GM12878 (cell line): ENCODE data around the gene ACADL.

Experiments
- BHLHE40 ChIP-seq, 2 experiments: fragments of 450-650 bp in 1 of 2; IDR thresholded peaks; 2 replicates each; pipeline ENCODE4 v1.6.1; 2011 to 2017; ENCODE audit warnings: low read depth in 2 of 2, borderline replicate concordance in 1 of 2, improper control_type of control experiment in 1 of 2, low read length in 1 of 2, mild to moderate bottlenecking in 1 of 2
- EGR1 ChIP-seq, 2 experiments: IDR thresholded peaks; 1 replicate in 1 of 2; 2 replicates in 1 of 2; pipeline ENCODE4 v1.6.1; 2011 to 2012; ENCODE audit warnings: low read depth in 2 of 2, low read length in 2 of 2, borderline replicate concordance in 1 of 2, mild to moderate bottlenecking in 1 of 2, moderate library complexity in 1 of 2
- HDAC2 ChIP-seq: fragments of 200-600 bp; sonication (generic); IDR thresholded peaks from 2 replicates; pipeline ENCODE4 v1.6.1; 2017
- HDAC6 ChIP-seq: fragments of 200-600 bp; sonication (generic); IDR thresholded peaks from one replicate; pipeline ENCODE4 v1.8.0; 2017; ENCODE audit warnings: antibody characterized with exemption; ENCODE audit not compliant: unreplicated experiment
- POLR2A ChIP-seq: IDR thresholded peaks from 2 replicates; pipeline ENCODE4 v1.6.1; 2011; ENCODE audit warnings: low read depth, mild to moderate bottlenecking, low read length
- TCF12 ChIP-seq: IDR thresholded peaks from 2 replicates; pipeline ENCODE4 v1.6.1; 2011; ENCODE audit warnings: low read depth, mild to moderate bottlenecking, low read length
- TF ChIP-seq, protein P1 (sequence below), 3 experiments: IDR thresholded peaks in 2 of 3; conservative IDR thresholded peaks in 1 of 3; 2 replicates each; pipeline ENCODE4 v1.5.1; 2011; ENCODE audit warnings: low read depth in 3 of 3, low read length in 3 of 3, mild to moderate bottlenecking in 3 of 3, control low read depth in 2 of 3, moderate library complexity in 2 of 3, inconsistent platforms in 1 of 3, mixed read lengths in 1 of 3; ENCODE audit not compliant: control insufficient read depth in 2 of 3, insufficient read depth in 1 of 3; ENCODE audit errors: extremely low read depth in 1 of 3
- TF ChIP-seq, protein P2 (sequence below): IDR thresholded peaks from 2 replicates; pipeline ENCODE4 v1.6.1; 2012; ENCODE audit warnings: low read depth, low read length, improper control_type of control experiment

DNA sequence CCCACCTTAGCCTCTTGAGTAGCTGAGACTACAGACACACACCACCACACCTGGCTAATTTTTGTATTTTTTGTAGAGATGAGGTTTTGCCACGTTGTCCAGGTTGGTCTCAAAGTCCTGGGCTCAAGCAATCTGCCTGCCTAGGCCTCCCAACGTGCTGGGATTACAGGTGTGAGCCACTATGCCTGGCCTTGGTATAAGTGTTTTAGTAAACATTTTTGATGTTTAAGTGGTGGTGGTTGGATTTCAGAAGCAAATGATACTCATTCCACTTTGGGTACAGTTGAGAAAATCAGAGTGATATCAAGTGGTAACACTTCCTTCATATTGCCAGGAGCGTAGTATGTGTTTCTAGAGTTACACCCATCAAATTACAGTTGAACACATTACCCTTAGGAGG, 25.4 kb downstream of the ACADL start:
- TF ChIP-seq, protein P1, sequence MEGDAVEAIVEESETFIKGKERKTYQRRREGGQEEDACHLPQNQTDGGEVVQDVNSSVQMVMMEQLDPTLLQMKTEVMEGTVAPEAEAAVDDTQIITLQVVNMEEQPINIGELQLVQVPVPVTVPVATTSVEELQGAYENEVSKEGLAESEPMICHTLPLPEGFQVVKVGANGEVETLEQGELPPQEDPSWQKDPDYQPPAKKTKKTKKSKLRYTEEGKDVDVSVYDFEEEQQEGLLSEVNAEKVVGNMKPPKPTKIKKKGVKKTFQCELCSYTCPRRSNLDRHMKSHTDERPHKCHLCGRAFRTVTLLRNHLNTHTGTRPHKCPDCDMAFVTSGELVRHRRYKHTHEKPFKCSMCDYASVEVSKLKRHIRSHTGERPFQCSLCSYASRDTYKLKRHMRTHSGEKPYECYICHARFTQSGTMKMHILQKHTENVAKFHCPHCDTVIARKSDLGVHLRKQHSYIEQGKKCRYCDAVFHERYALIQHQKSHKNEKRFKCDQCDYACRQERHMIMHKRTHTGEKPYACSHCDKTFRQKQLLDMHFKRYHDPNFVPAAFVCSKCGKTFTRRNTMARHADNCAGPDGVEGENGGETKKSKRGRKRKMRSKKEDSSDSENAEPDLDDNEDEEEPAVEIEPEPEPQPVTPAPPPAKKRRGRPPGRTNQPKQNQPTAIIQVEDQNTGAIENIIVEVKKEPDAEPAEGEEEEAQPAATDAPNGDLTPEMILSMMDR (IDR thresholded peaks at IDR 0.05 in 2 of 3, conservative IDR thresholded peaks at IDR 0.05 in 1 of 3; ENCODE audit: control insufficient read depth in 2 of 3, extremely low read depth in 1 of 3, insufficient read depth in 1 of 3, low read depth in 3 of 3, low read length in 3 of 3), result no peak
- TF ChIP-seq, protein P2, sequence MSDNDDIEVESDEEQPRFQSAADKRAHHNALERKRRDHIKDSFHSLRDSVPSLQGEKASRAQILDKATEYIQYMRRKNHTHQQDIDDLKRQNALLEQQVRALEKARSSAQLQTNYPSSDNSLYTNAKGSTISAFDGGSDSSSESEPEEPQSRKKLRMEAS, result no peak
- TF ChIP-seq HDAC2, result no peak
- TF ChIP-seq TCF12, result no peak
- TF ChIP-seq HDAC6, result no peak
- no peak for TF ChIP-seq BHLHE40 (IDR thresholded peaks at IDR 0.05; ENCODE audit: borderline replicate concordance in 1 of 2, low read depth in 2 of 2, low read length in 1 of 2)
- no peak for TF ChIP-seq EGR1 (IDR thresholded peaks at IDR 0.05; ENCODE audit: borderline replicate concordance in 1 of 2, low read depth in 2 of 2, low read length in 2 of 2)
- TF ChIP-seq POLR2A, result no peak
